Measurements from ENCODE around the gene GHR.

The GHR gene

GRCh38 chr5:42461507-42461906 is 38.3 kb downstream of the GHR start:
- Histone ChIP-seq H3K27me3 (replicated peaks in 2 of 5; ENCODE audit: control insufficient read depth in 4 of 5, insufficient read depth in 5 of 5, low read length in 4 of 5) (no peaks in the 10 kb centered on the region), H3K9me3 (ENCODE audit: control extremely low read depth in 1 of 5, control insufficient read depth in 4 of 5, insufficient read depth in 2 of 5, low read depth in 1 of 5, low read length in 4 of 5) (no peaks in the 10 kb centered on the region), H3K4me1 (ENCODE audit: control extremely low read depth in 1 of 4, control insufficient read depth in 4 of 4, insufficient read depth in 4 of 4, low read length in 3 of 4) (no peaks in the 10 kb centered on the region), H3K36me3 (ENCODE audit: control insufficient read depth in 4 of 4, insufficient read depth in 4 of 4, low read length in 3 of 4) (no peaks in the 10 kb centered on the region), H3K4me3 (ENCODE audit: control insufficient read depth in 1 of 7, extremely low read depth in 1 of 7, insufficient read depth in 4 of 7, low read depth in 2 of 7, low read length in 6 of 7) (no peak overlapping the region), H3K27ac (ENCODE audit: insufficient read depth in 1 of 2, low read depth in 1 of 2, low read length in 2 of 2, poor library complexity in 1 of 2, severe bottlenecking in 2 of 2) (no peak overlapping the region)
- WGBS (ENCODE audit: insufficient coverage) = 100% methylated on average over 1 of the region's 1 CpG
- CTCF ChIA-PET = no interaction called here
- POLR2A ChIA-PET = no interaction called here
- DNase-seq = no peak

DNA sequence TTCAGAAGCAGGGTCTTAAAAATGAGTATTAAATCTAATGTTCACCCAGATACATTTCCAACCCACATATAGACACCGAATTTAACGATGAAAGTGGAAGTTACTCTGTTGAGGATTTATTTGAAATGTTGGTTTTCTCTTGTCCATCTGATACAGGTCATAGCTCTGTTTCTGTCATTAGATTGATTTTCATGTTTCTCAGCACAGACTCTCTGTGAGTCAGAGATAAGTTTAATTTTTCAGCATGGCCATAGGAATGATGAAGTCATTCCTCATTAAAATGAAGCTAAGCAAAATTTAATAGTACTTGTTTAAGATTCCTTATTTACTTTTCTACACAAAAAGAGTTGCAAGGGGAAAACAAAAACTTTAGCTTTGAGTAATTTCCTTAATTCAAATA is 38.8 kb downstream of the GHR start:
- ChIA-PET CTCF (no interaction called here), POLR2A (no interaction called here)
- DNase-seq = no peak
- WGBS (ENCODE audit: insufficient coverage) = no CpG with 5 or more reads among the region's 2 CpGs
- no peaks in the 10 kb centered on the region for H3K9me3 ChIP-seq (ENCODE audit: control extremely low read depth in 1 of 5, control insufficient read depth in 4 of 5, insufficient read depth in 2 of 5, low read depth in 1 of 5, low read length in 4 of 5)
- H3K4me1 ChIP-seq (ENCODE audit: control extremely low read depth in 1 of 4, control insufficient read depth in 4 of 4, insufficient read depth in 4 of 4, low read length in 3 of 4) = no peaks in the 10 kb centered on the region
- no peak overlapping the region for H3K27ac ChIP-seq (ENCODE audit: insufficient read depth in 1 of 2, low read depth in 1 of 2, low read length in 2 of 2, poor library complexity in 1 of 2, severe bottlenecking in 2 of 2)
- H3K27me3 ChIP-seq (replicated peaks in 2 of 5; ENCODE audit: control insufficient read depth in 4 of 5, insufficient read depth in 5 of 5, low read length in 4 of 5) = no peaks in the 10 kb centered on the region
- H3K36me3 ChIP-seq (ENCODE audit: control insufficient read depth in 4 of 4, insufficient read depth in 4 of 4, low read length in 3 of 4) = no peaks in the 10 kb centered on the region
- no peak overlapping the region for H3K4me3 ChIP-seq (ENCODE audit: control insufficient read depth in 1 of 7, extremely low read depth in 1 of 7, insufficient read depth in 4 of 7, low read depth in 2 of 7, low read length in 6 of 7)

DNA sequence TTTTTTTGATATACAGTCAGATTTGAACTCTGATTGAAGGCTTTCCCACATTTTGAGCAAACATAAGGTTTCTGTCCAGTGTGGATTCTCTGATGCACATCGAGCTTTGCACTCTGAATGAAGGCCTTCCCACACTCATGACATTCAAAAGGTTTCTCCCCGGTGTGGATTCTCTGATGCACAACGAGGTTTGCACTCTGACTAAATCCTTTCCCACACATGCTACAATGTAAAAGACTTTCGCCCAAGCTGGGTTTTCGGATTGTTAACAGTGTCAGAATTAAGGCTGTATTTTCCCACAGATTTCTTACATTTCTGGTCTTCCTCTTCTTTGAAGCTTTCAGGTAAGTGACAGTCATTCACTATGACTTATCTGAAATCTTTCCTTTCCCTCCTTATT is 44.3 kb downstream of the GHR start:
- Histone ChIP-seq H3K4me3 (ENCODE audit: control insufficient read depth in 1 of 7, extremely low read depth in 1 of 7, insufficient read depth in 4 of 7, low read depth in 2 of 7, low read length in 6 of 7) (no peak overlapping the region), H3K36me3 (ENCODE audit: control insufficient read depth in 4 of 4, insufficient read depth in 4 of 4, low read length in 3 of 4) (no peaks in the 10 kb centered on the region), H3K27ac (ENCODE audit: insufficient read depth in 1 of 2, low read depth in 1 of 2, low read length in 2 of 2, poor library complexity in 1 of 2, severe bottlenecking in 2 of 2) (no peak overlapping the region), H3K27me3 (replicated peaks in 2 of 5; ENCODE audit: control insufficient read depth in 4 of 5, insufficient read depth in 5 of 5, low read length in 4 of 5) (no peaks in the 10 kb centered on the region), H3K9me3 (ENCODE audit: control extremely low read depth in 1 of 5, control insufficient read depth in 4 of 5, insufficient read depth in 2 of 5, low read depth in 1 of 5, low read length in 4 of 5) (no peaks in the 10 kb centered on the region), H3K4me1 (ENCODE audit: control extremely low read depth in 1 of 4, control insufficient read depth in 4 of 4, insufficient read depth in 4 of 4, low read length in 3 of 4) (no peaks in the 10 kb centered on the region)
- WGBS (ENCODE audit: insufficient coverage) = 94% methylated on average over 5 of the region's 5 CpGs
- CTCF ChIA-PET = interaction anchor here (1.0 to 1.2 kb wide), 2 partner anchors 45 to 300 kb away, joined by 3 read pairs; partner anchors contain the start of gene GHR
- DNase-seq = no peak
- POLR2A ChIA-PET = no interaction called here

- Histone ChIP-seq H3K27me3 (replicated peaks in 2 of 5; ENCODE audit: control insufficient read depth in 4 of 5, insufficient read depth in 5 of 5, low read length in 4 of 5) (no peaks in the 10 kb centered on the region), H3K36me3 (ENCODE audit: control insufficient read depth in 4 of 4, insufficient read depth in 4 of 4, low read length in 3 of 4) (no peaks in the 10 kb centered on the region), H3K4me3 (ENCODE audit: control insufficient read depth in 1 of 7, extremely low read depth in 1 of 7, insufficient read depth in 4 of 7, low read depth in 2 of 7, low read length in 6 of 7) (no peak overlapping the region), H3K4me1 (ENCODE audit: control extremely low read depth in 1 of 4, control insufficient read depth in 4 of 4, insufficient read depth in 4 of 4, low read length in 3 of 4) (no peaks in the 10 kb centered on the region), H3K9me3 (ENCODE audit: control extremely low read depth in 1 of 5, control insufficient read depth in 4 of 5, insufficient read depth in 2 of 5, low read depth in 1 of 5, low read length in 4 of 5) (no peaks in the 10 kb centered on the region), H3K27ac (ENCODE audit: insufficient read depth in 1 of 2, low read depth in 1 of 2, low read length in 2 of 2, poor library complexity in 1 of 2, severe bottlenecking in 2 of 2) (no peak overlapping the region)
- ChIA-PET POLR2A (no interaction called here), CTCF (interaction anchor here (1.0 to 1.2 kb wide), 2 partner anchors 45 to 300 kb away, joined by 3 read pairs; partner anchors contain the start of gene GHR)
- WGBS (ENCODE audit: insufficient coverage) = 100% methylated on average over 6 of the region's 8 CpGs
- DNase-seq = no peak
Observed at GRCh38 chr5:42467981-42468524, 44.8 kb downstream of the GHR start.

- Histone ChIP-seq H3K4me3 (ENCODE audit: control insufficient read depth in 1 of 7, extremely low read depth in 1 of 7, insufficient read depth in 4 of 7, low read depth in 2 of 7, low read length in 6 of 7) (no peak overlapping the region), H3K4me1 (ENCODE audit: control extremely low read depth in 1 of 4, control insufficient read depth in 4 of 4, insufficient read depth in 4 of 4, low read length in 3 of 4) (no peaks in the 10 kb centered on the region), H3K36me3 (ENCODE audit: control insufficient read depth in 4 of 4, insufficient read depth in 4 of 4, low read length in 3 of 4) (no peaks in the 10 kb centered on the region), H3K27me3 (replicated peaks in 2 of 5; ENCODE audit: control insufficient read depth in 4 of 5, insufficient read depth in 5 of 5, low read length in 4 of 5) (no peaks in the 10 kb centered on the region), H3K27ac (ENCODE audit: insufficient read depth in 1 of 2, low read depth in 1 of 2, low read length in 2 of 2, poor library complexity in 1 of 2, severe bottlenecking in 2 of 2) (no peak overlapping the region), H3K9me3 (ENCODE audit: control extremely low read depth in 1 of 5, control insufficient read depth in 4 of 5, insufficient read depth in 2 of 5, low read depth in 1 of 5, low read length in 4 of 5) (peaks cover 0 to 1% (median 0%) of the 10 kb centered on the region in 5 experiments)
- 92% methylated on average over 2 of the region's 5 CpGs for WGBS (ENCODE audit: insufficient coverage)
- ChIA-PET POLR2A (no interaction called here), CTCF (no interaction called here)
- DNase-seq = no peak
Observed at GRCh38 chr5:42483472-42484154, 60.4 kb downstream of the GHR start.

DNA sequence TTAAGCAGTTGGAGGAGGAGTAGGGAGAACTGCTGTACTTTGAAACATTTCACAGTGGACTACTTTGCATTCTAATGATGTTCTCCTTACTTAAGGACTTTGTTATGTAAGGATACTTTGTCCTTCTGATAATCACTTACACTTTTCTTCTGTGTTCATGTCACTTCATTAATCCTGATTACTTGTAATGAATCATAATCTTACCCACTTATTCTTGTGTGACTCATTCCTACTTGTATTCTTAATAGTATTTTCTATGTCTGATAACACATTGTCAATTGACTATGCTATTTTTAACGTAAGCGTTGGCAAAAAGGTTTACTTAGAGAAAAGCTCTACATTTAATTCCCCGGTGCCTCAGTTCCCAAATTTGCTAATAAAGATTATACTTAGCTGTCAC is 63.8 kb downstream of the GHR start:
- DNase-seq = no peak
- no CpG with 5 or more reads among the region's 3 CpGs for WGBS (ENCODE audit: insufficient coverage)
- no peaks in the 10 kb centered on the region for H3K4me1 ChIP-seq (ENCODE audit: control extremely low read depth in 1 of 4, control insufficient read depth in 4 of 4, insufficient read depth in 4 of 4, low read length in 3 of 4)
- no peaks in the 10 kb centered on the region for H3K36me3 ChIP-seq (ENCODE audit: control insufficient read depth in 4 of 4, insufficient read depth in 4 of 4, low read length in 3 of 4)
- no peak overlapping the region for H3K27ac ChIP-seq (ENCODE audit: insufficient read depth in 1 of 2, low read depth in 1 of 2, low read length in 2 of 2, poor library complexity in 1 of 2, severe bottlenecking in 2 of 2)
- peaks cover 0 to 1% (median 0%) of the 10 kb centered on the region in 5 experiments for H3K9me3 ChIP-seq (ENCODE audit: control extremely low read depth in 1 of 5, control insufficient read depth in 4 of 5, insufficient read depth in 2 of 5, low read depth in 1 of 5, low read length in 4 of 5)
- ChIA-PET CTCF (interaction anchor here (1.0 kb wide), 1 partner anchor 26 kb away, joined by 3 read pairs; no protein-coding TSS in a partner anchor), POLR2A (no interaction called here)
- no peak overlapping the region for H3K4me3 ChIP-seq (ENCODE audit: control insufficient read depth in 1 of 7, extremely low read depth in 1 of 7, insufficient read depth in 4 of 7, low read depth in 2 of 7, low read length in 6 of 7)
- no peaks in the 10 kb centered on the region for H3K27me3 ChIP-seq (replicated peaks in 2 of 5; ENCODE audit: control insufficient read depth in 4 of 5, insufficient read depth in 5 of 5, low read length in 4 of 5)

- H3K36me3 ChIP-seq (ENCODE audit: control insufficient read depth in 4 of 4, insufficient read depth in 4 of 4, low read length in 3 of 4) = no peaks in the 10 kb centered on the region
- no peak overlapping the region for H3K4me3 ChIP-seq (ENCODE audit: control insufficient read depth in 1 of 7, extremely low read depth in 1 of 7, insufficient read depth in 4 of 7, low read depth in 2 of 7, low read length in 6 of 7)
- ChIA-PET CTCF (interaction anchor here (1.0 kb wide), 1 partner anchor 25 kb away, joined by 3 read pairs; no protein-coding TSS in a partner anchor), POLR2A (no interaction called here)
- no peak overlapping the region for H3K27ac ChIP-seq (ENCODE audit: insufficient read depth in 1 of 2, low read depth in 1 of 2, low read length in 2 of 2, poor library complexity in 1 of 2, severe bottlenecking in 2 of 2)
- peaks cover 0 to 1% (median 0%) of the 10 kb centered on the region in 5 experiments for H3K9me3 ChIP-seq (ENCODE audit: control extremely low read depth in 1 of 5, control insufficient read depth in 4 of 5, insufficient read depth in 2 of 5, low read depth in 1 of 5, low read length in 4 of 5)
- no peaks in the 10 kb centered on the region for H3K4me1 ChIP-seq (ENCODE audit: control extremely low read depth in 1 of 4, control insufficient read depth in 4 of 4, insufficient read depth in 4 of 4, low read length in 3 of 4)
- H3K27me3 ChIP-seq (replicated peaks in 2 of 5; ENCODE audit: control insufficient read depth in 4 of 5, insufficient read depth in 5 of 5, low read length in 4 of 5) = no peaks in the 10 kb centered on the region
- DNase-seq = no peak
Observed at GRCh38 chr5:42487821-42488220, 64.6 kb downstream of the GHR start.
